Activated B cell treated with CpG ODN at 0.5 μM for 24 hours (primary cell): ENCODE data around the gene PHRF1. TPM values are rescaled to one million over a fixed set of nuclear protein-coding genes. Genes with fewer than 3 reads are reported as not detected.

Source experiments
- ATAC-seq: fragments of 200-7000 bp; cut with Tn5 transposase; one replicate; pipeline ENCODE4 v1.10.0; 2021; ENCODE audit warnings: low read depth, mild to moderate bottlenecking, moderate library complexity
- CTCF ChIA-PET: fragments of 350-600 bp; sonication (Branson Sonifier 250); formaldehyde crosslinking; loops from one replicate; lab custom pipeline; 2021; ENCODE audit warnings: antibody characterized with exemption; lab: Charles Lee
- POLR2A ChIA-PET: fragments of 350-600 bp; sonication (Branson Sonifier 250); formaldehyde crosslinking; loops from one replicate; lab custom pipeline; 2021; ENCODE audit warnings: antibody characterized with exemption; lab: Charles Lee
- DNase-seq: peaks from one replicate; pipeline ENCODE4 v3.0.0; 2022
- H3K27ac Mint-ChIP-seq: one replicate; pipeline ENCODE4 v1.8.0; 2020; ENCODE audit warnings: mixed read lengths
- H3K27me3 Mint-ChIP-seq: one replicate; pipeline ENCODE4 v1.8.0; 2021; ENCODE audit warnings: mixed read lengths
- H3K36me3 Mint-ChIP-seq: one replicate; pipeline ENCODE4 v1.8.0; 2021; ENCODE audit warnings: low read depth, mixed read lengths
- H3K4me1 Mint-ChIP-seq: one replicate; pipeline ENCODE4 v1.8.0; 2021; ENCODE audit warnings: mixed read lengths
- H3K4me3 Mint-ChIP-seq: one replicate; pipeline ENCODE4 v1.8.0; 2020; ENCODE audit warnings: mild to moderate bottlenecking, mixed read lengths
- H3K9me3 Mint-ChIP-seq: one replicate; pipeline ENCODE4 v1.8.0; 2020; ENCODE audit warnings: mixed read lengths
- CTCF ChIP-seq: fragments of 200-600 bp; IDR thresholded peaks from one replicate; pipeline ENCODE4 v1.8.0; 2022; ENCODE audit warnings: antibody characterized with exemption, mild to moderate bottlenecking
- intact Hi-C: fragments of 100-400 bp; cut with micrococcal nuclease; formaldehyde crosslinking; loops from one replicate; pipeline ENCODE4 v1.15.1; 2024
- total RNA-seq: library from RNA; stranded (reverse); gene quantifications from 2 replicates; pipeline ENCODE4 v1.2.3, GENCODE V29; 2022

Gene PHRF1
- total RNA-seq, 1 donor from 2014 or later: 49.6 TPM

GRCh38 chr11:607020-607780, 30.9 kb downstream of the PHRF1 start:
- no peak overlapping the region for H3K4me3 Mint-ChIP-seq
- H3K27ac Mint-ChIP-seq: no peak overlapping the region
- DNase-seq (no peak), ATAC-seq (no peak)
- peaks cover 80% of the 10 kb centered on the region for H3K36me3 Mint-ChIP-seq
- CTCF ChIA-PET: no interaction called here
- no peaks in the 10 kb centered on the region for H3K9me3 Mint-ChIP-seq
- TF ChIP-seq CTCF: no peak
- POLR2A ChIA-PET: interaction anchor here (0.6 to 0.9 kb wide), 2 partner anchors 30 to 88 kb away, joined by 3 to 5 read pairs; partner anchors contain the start of gene TMEM80
- H3K4me1 Mint-ChIP-seq: peaks cover 2% of the 10 kb centered on the region
- no peaks in the 10 kb centered on the region for H3K27me3 Mint-ChIP-seq
- intact Hi-C loops: no loop called here

GRCh38 chr11:607971-608659, 31.8 kb downstream of the PHRF1 start:
- Mint-ChIP-seq H3K27me3 (no peaks in the 10 kb centered on the region), H3K4me3 (no peak overlapping the region), H3K27ac (no peak overlapping the region), H3K9me3 (no peaks in the 10 kb centered on the region), H3K4me1 (peaks cover 2% of the 10 kb centered on the region), H3K36me3 (peaks cover 78% of the 10 kb centered on the region)
- intact Hi-C loops: no loop called here
- ATAC-seq (no peak), DNase-seq (no peak)
- ChIA-PET POLR2A (no interaction called here), CTCF (no interaction called here)
- TF ChIP-seq CTCF: no peak

GRCh38 chr11:608791-609251, 32.6 kb downstream of the PHRF1 start:
- Mint-ChIP-seq H3K27me3 (no peaks in the 10 kb centered on the region), H3K36me3 (peaks cover 76% of the 10 kb centered on the region), H3K27ac (no peak overlapping the region), H3K4me3 (no peak overlapping the region), H3K4me1 (peaks cover 2% of the 10 kb centered on the region), H3K9me3 (no peaks in the 10 kb centered on the region)
- POLR2A ChIA-PET: no interaction called here
- intact Hi-C loops: no loop called here
- CTCF ChIA-PET: no interaction called here
- no peak for TF ChIP-seq CTCF
- DNase-seq: no peak
- no peak for ATAC-seq

GRCh38 chr11:609341-609811, 33.1 kb downstream of the PHRF1 start:
- Mint-ChIP-seq H3K4me3 (no peak overlapping the region), H3K27ac (no peak overlapping the region), H3K9me3 (no peaks in the 10 kb centered on the region), H3K27me3 (no peaks in the 10 kb centered on the region), H3K4me1 (peaks cover 5% of the 10 kb centered on the region), H3K36me3 (peaks cover 73% of the 10 kb centered on the region)
- ATAC-seq: no peak
- CTCF ChIA-PET: interaction anchor here (0.7 kb wide), 2 partner anchors 37 to 366 kb away, joined by 3 to 4 read pairs; no protein-coding TSS in a partner anchor
- POLR2A ChIA-PET: no interaction called here
- intact Hi-C loops: no loop called here
- no peak for TF ChIP-seq CTCF
- DNase-seq: no peak
